Breast epithelium (tissue), 4 donors: ENCODE results near the gene ANKRD31. TPM values are rescaled to one million over a fixed set of nuclear protein-coding genes. Genes with fewer than 3 reads are reported as not detected.
"Not testable (repeated sequence)": the region's sequence is repeated elsewhere in the genome, so short reads cannot be mapped to it uniquely, and the experiment has no call there.

Source experiments
- DNase-seq, 2 donors: peaks; one replicate each; pipeline ENCODE4 v3.0.0-alpha.2; 2019; ENCODE audit warnings: low spot score in 2 of 2
- H3K27ac ChIP-seq, 2 donors: fragments of 200-600 bp; sonication (generic) in 1 of 2; one replicate each; pipeline ENCODE4 v1.5.1; 2016 to 2019; ENCODE audit warnings: mild to moderate bottlenecking in 1 of 2
- H3K27me3 ChIP-seq, 2 donors: fragments of 200-600 bp; sonication (generic) in 1 of 2; one replicate each; pipeline versions ENCODE4 v1.5.1 to v1.6.0; 2017 to 2019; ENCODE audit warnings: control low read depth in 1 of 2, mild to moderate bottlenecking in 1 of 2
- H3K36me3 ChIP-seq: fragments of 200-600 bp; one replicate; pipeline ENCODE4 v1.5.1; 2019
- H3K4me1 ChIP-seq, 2 donors: fragments of 200-600 bp; sonication (generic); one replicate each; pipeline ENCODE4 v1.5.1; 2016 to 2019; ENCODE audit warnings: control low read depth in 1 of 2
- H3K4me3 ChIP-seq, 3 donors: fragments of 200-600 bp; sonication (generic); 1 replicate in 2 of 3; 2 replicates in 1 of 3; pipeline ENCODE4 v1.5.1; 2016 to 2019; ENCODE audit warnings: mild to moderate bottlenecking in 3 of 3, moderate library complexity in 2 of 3
- H3K9me3 ChIP-seq, 2 donors: fragments of 200-600 bp; sonication (generic) in 1 of 2; one replicate each; pipeline ENCODE4 v1.5.1; 2016 to 2019; ENCODE audit warnings: control low read depth in 1 of 2
- POLR2A ChIP-seq: fragments of 450-650 bp; IDR thresholded peaks from one replicate; pipeline ENCODE4 v1.6.1; 2016; ENCODE audit warnings: antibody characterized with exemption, mild to moderate bottlenecking, moderate library complexity
- POLR2AphosphoS5 ChIP-seq, 3 donors: sonication (generic); formaldehyde crosslinking; IDR thresholded peaks; one replicate each; pipeline ENCODE4 v1.6.1; 2017; ENCODE audit warnings: antibody characterized with exemption in 3 of 3
- intact Hi-C: fragments of 100-400 bp; cut with DNase I; formaldehyde crosslinking; loops from one replicate; pipeline ENCODE4 v1.15.1; 2023; ENCODE audit warnings: low total_unique reads
- total RNA-seq, 3 donors: library from RNA; depleted of rRNA; stranded (reverse); fragments of >200 nt; gene quantifications; one replicate each; pipeline ENCODE4 v1.1.0, GENCODE V29; 2016
- TF ChIP-seq, protein P1 (sequence below), 3 donors: fragments of 450-650 bp; IDR thresholded peaks; one replicate each; pipeline ENCODE4 v1.5.1; 2016 to 2017; ENCODE audit warnings: antibody characterized with exemption in 3 of 3, mild to moderate bottlenecking in 3 of 3, moderate library complexity in 3 of 3

Gene ANKRD31
- total RNA-seq, 3 donors from 2014 or later, result 0.32 to 0.66 (median 0.59) TPM

DNA sequence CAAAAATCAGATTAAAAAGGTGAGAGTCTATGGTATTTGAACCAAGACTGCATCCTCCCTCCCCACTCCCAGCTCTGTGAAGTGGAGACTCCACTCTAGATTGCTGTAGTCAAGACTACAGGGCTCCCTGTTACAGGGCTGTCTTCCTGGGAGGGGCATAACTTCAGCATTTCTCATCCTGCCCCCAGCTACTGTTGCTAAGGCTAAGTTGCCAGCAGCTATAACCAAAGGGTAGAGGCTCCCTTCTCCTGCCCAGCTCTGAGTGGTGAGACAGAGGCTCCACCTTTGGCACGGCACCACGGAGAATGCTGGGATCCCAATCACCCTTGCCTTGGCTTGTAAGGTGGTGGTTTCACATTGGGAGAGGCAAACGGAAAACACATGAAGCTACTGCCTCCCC lies 145.1 kb downstream of the ANKRD31 start:
- Histone ChIP-seq H3K4me1 (no peaks in the 10 kb centered on the region), H3K9me3 (no peaks in the 10 kb centered on the region), H3K27ac (no peak overlapping the region), H3K4me3 (no peak overlapping the region), H3K27me3 (no peaks in the 10 kb centered on the region), H3K36me3 (no peaks in the 10 kb centered on the region)
- TF ChIP-seq POLR2A, result no peak
- no peak for TF ChIP-seq POLR2AphosphoS5 (IDR thresholded peaks at IDR 0.05)
- TF ChIP-seq, protein P1, sequence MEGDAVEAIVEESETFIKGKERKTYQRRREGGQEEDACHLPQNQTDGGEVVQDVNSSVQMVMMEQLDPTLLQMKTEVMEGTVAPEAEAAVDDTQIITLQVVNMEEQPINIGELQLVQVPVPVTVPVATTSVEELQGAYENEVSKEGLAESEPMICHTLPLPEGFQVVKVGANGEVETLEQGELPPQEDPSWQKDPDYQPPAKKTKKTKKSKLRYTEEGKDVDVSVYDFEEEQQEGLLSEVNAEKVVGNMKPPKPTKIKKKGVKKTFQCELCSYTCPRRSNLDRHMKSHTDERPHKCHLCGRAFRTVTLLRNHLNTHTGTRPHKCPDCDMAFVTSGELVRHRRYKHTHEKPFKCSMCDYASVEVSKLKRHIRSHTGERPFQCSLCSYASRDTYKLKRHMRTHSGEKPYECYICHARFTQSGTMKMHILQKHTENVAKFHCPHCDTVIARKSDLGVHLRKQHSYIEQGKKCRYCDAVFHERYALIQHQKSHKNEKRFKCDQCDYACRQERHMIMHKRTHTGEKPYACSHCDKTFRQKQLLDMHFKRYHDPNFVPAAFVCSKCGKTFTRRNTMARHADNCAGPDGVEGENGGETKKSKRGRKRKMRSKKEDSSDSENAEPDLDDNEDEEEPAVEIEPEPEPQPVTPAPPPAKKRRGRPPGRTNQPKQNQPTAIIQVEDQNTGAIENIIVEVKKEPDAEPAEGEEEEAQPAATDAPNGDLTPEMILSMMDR (IDR thresholded peaks at IDR 0.05), result no peak
- intact Hi-C loops, result no loop called here
- DNase-seq, result no peak

DNA sequence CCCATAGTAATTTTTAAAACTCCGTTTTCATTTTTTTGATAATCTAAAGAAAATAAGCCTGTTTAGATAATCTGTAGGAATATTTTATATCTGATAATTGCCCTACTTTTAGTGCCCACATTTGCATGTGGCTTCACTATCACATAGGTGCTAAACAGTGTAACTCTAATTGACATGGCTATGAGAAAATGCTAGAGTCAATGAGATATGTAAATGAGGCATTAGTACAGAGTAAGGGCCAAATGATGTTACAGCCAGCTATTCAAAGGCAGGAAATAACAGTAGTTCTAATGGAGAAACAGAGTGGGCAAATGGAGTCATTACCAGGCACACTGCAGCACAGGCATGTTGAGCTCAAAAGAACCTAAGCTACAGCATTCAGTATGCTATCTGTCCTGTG lies 147.0 kb downstream of the ANKRD31 start:
- Histone ChIP-seq H3K27me3 (no peaks in the 10 kb centered on the region), H3K4me3 (no peak overlapping the region), H3K27ac (no peak overlapping the region), H3K9me3 (no peaks in the 10 kb centered on the region), H3K36me3 (no peaks in the 10 kb centered on the region), H3K4me1 (no peaks in the 10 kb centered on the region)
- intact Hi-C loops, result no loop called here
- no peak for DNase-seq
- TF ChIP-seq, protein P1 (IDR thresholded peaks at IDR 0.05), result no peak
- no peak for TF ChIP-seq POLR2AphosphoS5 (IDR thresholded peaks at IDR 0.05)

DNA sequence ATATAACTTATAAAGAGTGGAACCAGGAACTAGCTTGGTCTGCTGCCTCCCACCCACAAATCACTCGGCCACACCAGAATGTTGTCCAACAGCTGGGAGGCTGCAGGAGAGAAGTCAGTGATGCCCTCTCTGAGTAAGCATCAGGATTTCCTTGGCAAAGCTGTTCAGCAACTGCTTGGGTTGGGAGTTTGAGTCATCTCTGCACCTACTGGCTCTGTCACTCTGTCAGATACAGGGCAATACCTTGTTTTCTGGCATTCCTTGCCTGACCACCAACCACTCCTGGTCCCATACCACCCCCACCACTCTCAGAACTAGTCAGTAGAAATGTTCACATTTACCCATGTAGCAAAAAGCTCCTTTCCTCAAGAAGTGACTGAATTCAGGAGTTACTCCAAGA lies 147.5 kb downstream of the ANKRD31 start:
- no peaks in the 10 kb centered on the region for H3K36me3 ChIP-seq
- no peaks in the 10 kb centered on the region for H3K27me3 ChIP-seq
- TF ChIP-seq POLR2A (no peak), POLR2AphosphoS5 (IDR thresholded peaks at IDR 0.05) (no peak)
- TF ChIP-seq, protein P1 (IDR thresholded peaks at IDR 0.05), result no peak
- H3K9me3 ChIP-seq, result no peaks in the 10 kb centered on the region
- intact Hi-C loops, result no loop called here
- no peak for DNase-seq
- no peaks in the 10 kb centered on the region for H3K4me1 ChIP-seq
- H3K27ac ChIP-seq, result no peak overlapping the region
- H3K4me3 ChIP-seq, result no peak overlapping the region

DNA sequence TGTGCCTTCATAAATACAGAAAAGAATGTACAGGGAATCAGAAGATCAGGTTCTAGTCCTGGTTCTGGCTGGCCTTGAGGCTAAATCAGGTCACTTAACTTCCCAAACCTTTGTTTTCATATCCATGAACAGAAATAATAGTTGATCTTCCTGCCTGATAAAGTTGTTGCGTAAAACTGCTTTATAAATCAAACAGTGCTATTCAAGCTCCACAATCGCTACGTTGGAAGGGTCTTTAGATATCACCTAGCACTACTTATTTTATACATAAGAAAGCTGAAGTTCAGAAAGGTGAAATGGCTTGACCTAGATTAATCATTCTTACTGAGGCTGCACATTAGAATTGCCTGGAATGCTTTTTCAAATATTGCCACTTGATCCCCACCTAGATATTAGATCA lies 148.0 kb downstream of the ANKRD31 start:
- H3K9me3 ChIP-seq, result no peaks in the 10 kb centered on the region
- H3K27me3 ChIP-seq, result no peaks in the 10 kb centered on the region
- H3K36me3 ChIP-seq, result no peaks in the 10 kb centered on the region
- H3K4me1 ChIP-seq, result no peaks in the 10 kb centered on the region
- H3K27ac ChIP-seq, result no peak overlapping the region
- no peak overlapping the region for H3K4me3 ChIP-seq
- TF ChIP-seq, protein P1 (IDR thresholded peaks at IDR 0.05), result no peak
- TF ChIP-seq POLR2A, result no peak
- no peak for TF ChIP-seq POLR2AphosphoS5 (IDR thresholded peaks at IDR 0.05)
- intact Hi-C loops, result no loop called here
- no peak for DNase-seq

DNA sequence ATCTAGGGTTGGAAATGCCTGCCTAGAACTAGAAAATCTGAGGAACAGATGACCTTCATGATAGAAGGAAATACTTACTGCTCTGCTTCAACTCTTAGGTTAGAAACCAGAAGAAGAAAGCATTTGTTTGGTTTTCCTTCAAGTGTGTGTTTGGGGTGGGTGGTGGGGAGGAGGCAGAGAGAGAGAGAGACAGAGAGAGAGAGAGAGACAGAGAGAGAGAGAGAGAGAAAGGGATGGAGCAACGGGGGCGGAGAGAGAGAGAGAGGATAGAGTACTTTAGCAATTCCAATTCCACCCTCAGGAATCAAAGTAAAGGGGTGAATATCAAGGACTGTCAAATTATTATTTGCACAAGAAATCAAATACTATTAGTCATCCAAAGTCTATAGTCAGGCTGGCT lies 155.2 kb downstream of the ANKRD31 start:
- no peak overlapping the region for H3K4me3 ChIP-seq
- H3K9me3 ChIP-seq, result no peaks in the 10 kb centered on the region
- H3K27me3 ChIP-seq, result no peaks in the 10 kb centered on the region
- H3K27ac ChIP-seq, result no peak overlapping the region
- intact Hi-C loops, result no loop called here
- no peaks in the 10 kb centered on the region for H3K36me3 ChIP-seq
- H3K4me1 ChIP-seq, result no peaks in the 10 kb centered on the region
- DNase-seq, result no peak
- no peak for TF ChIP-seq POLR2AphosphoS5 (IDR thresholded peaks at IDR 0.05)
- TF ChIP-seq, protein P1 (IDR thresholded peaks at IDR 0.05), result no peak
- TF ChIP-seq POLR2A, result no peak

- H3K27ac ChIP-seq, H3K9me3 ChIP-seq, H3K36me3 ChIP-seq, DNase-seq, H3K4me3 ChIP-seq, H3K4me1 ChIP-seq, H3K27me3 ChIP-seq, intact Hi-C loops: not testable (repeated sequence)
These were observed 157.3 kb downstream of the ANKRD31 start for GRCh38 chr5:75079346-75079745.
